A673 (cell line): ENCODE results near the gene PSENEN.

Source experiments
- EZH2 ChIP-seq: fragments of 200-600 bp; sonication (generic); IDR thresholded peaks from 2 replicates; pipeline ENCODE4 v1.6.1; 2017; ENCODE audit warnings: borderline replicate concordance, low read depth, mild to moderate bottlenecking, mixed read lengths, antibody characterized with exemption, low read length; ENCODE audit not compliant: poor library complexity, severe bottlenecking
- TF ChIP-seq, protein P1 (sequence below): fragments of 300-800, 200-600 bp; sonication (generic); conservative IDR thresholded peaks from 2 replicates; pipeline ENCODE4 v1.5.1; 2017; ENCODE audit warnings: low read depth, mild to moderate bottlenecking, antibody characterized with exemption, low read length, moderate library complexity, mixed read lengths

DNA sequence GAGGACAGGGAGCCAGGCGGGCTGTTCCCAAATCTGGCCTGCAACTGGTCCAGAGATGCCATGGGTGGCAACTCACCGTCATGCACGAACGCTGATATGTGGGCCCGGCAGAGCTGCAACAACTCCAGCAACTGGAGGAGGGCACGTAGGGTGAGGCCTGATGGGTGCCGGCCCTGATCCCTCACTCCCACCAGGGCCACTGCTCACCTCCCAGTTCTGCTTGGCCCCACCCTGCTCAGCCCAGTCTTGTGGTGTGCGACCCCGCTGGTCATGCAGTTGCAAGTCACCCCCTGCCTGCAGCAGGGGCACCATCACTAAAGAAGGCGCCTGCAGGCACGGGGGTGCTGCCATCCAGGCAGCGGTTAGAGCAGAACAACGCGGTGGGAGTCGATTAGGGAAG lies 46.9 kb downstream of the PSENEN start:
- TF ChIP-seq, protein P1, sequence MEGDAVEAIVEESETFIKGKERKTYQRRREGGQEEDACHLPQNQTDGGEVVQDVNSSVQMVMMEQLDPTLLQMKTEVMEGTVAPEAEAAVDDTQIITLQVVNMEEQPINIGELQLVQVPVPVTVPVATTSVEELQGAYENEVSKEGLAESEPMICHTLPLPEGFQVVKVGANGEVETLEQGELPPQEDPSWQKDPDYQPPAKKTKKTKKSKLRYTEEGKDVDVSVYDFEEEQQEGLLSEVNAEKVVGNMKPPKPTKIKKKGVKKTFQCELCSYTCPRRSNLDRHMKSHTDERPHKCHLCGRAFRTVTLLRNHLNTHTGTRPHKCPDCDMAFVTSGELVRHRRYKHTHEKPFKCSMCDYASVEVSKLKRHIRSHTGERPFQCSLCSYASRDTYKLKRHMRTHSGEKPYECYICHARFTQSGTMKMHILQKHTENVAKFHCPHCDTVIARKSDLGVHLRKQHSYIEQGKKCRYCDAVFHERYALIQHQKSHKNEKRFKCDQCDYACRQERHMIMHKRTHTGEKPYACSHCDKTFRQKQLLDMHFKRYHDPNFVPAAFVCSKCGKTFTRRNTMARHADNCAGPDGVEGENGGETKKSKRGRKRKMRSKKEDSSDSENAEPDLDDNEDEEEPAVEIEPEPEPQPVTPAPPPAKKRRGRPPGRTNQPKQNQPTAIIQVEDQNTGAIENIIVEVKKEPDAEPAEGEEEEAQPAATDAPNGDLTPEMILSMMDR = no peak
- no peak for TF ChIP-seq EZH2
